HG03066 (cell line): Measurements from ENCODE around the gene HPCAL1.
"Not testable (repeated sequence)": the region's sequence is repeated elsewhere in the genome, so short reads cannot be mapped to it uniquely, and the experiment has no call there.

Source experiments
- ATAC-seq: cut with Tn5 transposase; IDR thresholded peaks from one replicate; pipeline ENCODE4 v1.9.1; 2021; ENCODE audit warnings: low read depth; ENCODE audit not compliant: unreplicated experiment

HPCAL1 gene

DNA sequence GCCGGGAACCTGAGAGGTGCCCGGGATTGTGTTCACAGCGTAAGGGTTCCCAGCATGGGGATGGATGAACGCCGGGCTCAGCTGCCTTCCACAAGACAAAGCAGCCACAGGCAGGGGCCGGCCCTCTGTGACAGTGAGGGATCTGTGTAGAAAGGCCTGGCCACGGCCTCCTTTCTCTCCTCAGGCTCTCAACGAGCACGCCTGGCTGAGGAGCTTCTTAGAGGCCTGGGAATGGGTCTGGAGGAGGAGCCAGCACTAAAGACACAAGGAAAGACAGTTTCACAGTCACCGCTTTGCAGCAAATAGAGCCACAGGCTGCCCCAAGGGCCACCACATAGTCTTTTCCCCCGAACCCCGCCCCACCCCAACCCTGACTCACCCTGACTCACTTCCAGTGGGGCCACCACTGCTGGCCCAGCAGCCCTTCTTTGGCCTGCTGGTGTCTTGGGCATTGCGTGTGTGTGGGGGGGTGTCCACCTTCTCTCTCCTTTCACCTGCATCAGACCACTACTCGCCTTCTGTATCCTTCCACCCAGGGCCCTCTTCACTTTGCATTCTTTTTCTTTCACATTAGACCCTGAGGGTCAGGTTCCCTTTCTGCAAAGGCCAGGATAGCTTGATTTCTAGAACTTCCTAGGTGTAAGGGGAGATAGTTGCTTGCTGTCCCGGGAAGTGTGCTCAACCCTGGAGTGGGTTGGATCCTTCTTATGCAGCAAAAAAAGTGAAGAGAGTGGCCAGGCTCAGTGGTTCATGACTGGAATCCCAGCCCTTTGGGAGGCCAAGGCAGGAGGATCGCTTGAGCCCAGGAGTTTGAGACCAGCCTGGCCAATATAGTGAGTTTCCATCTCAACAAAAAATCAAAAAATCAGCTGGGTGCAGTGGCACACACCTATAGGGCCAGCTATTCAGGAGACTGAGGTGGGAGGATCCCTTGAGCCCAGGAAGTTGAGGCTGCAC, 19.3 kb upstream of the HPCAL1 start:
- ATAC-seq, result no peak

DNA sequence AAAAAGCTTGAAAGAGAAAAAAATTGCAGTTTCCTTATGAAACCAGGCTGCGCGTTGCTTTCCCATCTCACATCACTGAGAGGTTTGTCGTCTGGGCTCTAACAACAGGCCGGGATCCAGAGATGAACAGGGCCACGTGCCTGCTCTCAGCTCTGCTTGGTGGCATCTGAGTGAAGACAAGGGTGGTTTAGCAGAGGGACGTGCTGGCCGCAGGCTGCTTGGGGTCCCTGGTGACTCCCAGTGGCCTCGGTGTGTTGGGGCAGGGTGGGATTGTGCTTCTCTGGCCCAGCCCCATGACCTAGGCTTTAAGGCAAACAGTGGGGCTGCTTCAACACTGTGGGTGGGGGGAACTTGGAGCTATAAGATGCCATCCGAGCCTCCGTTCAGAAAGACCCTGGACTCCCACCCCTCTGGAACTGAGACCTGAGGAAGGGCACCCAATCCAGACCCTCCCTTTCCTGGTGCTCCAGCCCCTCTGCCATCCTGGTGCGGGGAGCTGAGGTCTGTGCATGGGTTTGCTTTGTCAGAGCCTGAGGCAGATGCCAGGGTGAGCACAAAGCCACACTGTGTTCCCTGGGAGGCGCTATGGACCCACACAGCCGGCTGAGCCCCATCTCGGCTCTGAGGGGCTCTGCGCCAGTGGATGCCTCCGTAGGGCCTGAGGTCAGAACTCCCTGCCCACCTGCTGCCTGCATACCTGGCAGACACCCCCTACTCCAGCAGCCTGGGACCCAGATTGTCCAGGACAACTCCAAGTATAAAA, 18.4 kb upstream of the HPCAL1 start:
- no peak for ATAC-seq

DNA sequence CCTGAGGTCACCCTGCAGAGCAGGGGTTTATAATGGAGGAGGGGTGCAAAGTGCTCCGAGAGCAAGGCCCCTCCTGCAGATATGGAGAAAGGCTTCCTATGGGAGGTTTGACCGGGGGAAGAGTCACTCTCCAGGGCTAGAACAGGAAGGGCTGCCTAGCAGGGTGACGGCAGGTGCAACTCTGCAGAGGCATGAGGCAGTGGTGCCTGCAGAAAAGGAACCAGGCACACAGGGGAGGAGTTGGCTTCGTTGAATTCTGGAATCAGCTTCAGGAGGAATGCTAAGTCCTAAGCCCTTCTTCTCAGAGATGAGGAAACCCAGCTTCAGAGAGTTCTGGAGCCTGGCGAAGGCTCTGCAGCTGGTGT, 17.5 kb upstream of the HPCAL1 start:
- no peak for ATAC-seq

DNA sequence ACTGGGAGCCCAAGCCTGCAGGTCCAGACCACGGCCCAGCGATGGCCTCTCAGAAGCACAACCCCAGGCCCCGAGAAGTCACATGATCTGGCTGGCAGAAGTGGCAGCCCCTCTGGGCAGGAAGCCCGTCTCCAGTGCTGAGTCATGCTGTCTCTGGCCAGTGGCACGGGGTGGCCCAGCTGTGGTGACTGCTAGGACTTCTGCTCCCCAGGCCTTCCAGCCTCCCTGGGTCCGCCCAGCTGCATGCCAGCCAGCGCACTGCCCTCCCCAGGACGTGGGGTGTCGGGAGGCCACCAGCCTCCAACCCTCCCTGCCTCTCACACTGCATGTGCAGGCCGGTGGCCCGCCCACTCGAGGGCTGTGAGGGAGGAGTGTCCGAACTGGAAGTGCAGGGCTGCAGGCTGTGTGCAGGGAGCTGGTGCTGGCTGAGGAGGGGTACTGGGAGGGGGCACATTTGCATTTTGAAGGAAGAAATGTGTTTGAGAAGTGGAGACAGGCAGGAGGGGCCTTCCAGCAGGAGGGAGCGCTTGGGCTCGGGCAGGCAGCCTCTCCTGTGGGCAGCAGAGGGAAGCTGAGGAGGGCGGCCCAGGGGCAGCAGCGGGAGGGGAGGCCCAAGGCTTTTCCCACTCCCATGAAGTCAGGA, 17.0 kb upstream of the HPCAL1 start:
- no peak for ATAC-seq

DNA sequence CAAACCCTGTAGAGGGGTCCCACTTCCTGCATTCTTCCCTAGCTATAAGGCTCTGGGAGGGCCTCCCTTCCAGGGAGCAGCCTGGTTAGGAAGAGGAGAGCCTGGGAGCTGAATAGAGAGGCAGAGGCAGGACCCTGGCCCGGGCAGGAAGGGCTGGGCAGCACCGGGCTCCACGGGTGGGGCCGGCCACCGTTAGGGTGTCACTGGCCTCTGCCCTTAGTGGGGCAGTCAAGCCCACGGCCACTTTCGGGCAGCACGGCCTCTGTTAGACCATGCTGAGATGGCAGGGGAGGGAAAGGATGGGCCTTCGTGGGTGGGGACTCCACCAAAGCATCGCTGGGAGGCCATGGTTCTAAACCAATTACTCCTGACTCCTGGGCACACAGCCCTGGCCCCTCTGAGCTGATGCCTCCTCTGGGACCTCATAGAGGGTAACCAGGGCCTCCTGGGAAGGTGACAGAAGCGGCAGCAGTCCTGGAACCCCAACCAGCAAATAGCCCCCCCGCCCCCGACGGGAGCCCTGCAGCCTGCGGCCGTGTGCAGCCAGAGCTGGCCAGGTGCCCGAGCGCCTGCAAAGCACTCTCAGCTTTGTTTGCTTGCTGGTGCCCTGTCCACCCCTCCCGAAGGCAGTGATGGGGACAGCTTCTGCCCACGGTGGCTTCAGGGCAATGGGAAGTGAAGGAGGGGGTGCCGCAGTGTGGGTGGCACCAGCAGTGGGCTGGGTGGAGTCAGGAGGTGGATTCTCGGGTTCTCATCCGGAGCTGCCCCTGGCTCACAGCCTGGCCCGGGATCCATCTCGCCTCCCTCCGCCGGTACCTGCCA, 16.3 kb upstream of the HPCAL1 start:
- ATAC-seq, result no peak

DNA sequence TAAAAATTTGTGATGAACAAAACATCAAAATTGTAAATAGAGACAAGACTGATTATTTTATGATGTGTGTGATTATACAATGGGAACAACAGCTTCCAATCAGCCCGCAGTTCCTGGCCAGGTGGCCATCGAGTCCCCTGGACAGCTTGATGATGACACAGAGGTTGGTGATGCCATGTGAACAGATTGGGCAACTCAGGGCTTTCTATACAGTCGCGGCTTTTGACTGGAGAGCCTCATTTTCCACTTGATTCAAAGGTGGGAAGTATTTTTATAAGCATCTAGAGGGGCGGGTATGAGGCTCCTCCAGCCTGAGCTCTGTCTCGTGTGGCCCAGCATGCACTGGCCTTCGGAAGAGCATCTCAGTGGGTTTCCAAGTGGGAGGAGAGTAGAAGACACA, 14.9 kb upstream of the HPCAL1 start:
- ATAC-seq, result no peak

DNA sequence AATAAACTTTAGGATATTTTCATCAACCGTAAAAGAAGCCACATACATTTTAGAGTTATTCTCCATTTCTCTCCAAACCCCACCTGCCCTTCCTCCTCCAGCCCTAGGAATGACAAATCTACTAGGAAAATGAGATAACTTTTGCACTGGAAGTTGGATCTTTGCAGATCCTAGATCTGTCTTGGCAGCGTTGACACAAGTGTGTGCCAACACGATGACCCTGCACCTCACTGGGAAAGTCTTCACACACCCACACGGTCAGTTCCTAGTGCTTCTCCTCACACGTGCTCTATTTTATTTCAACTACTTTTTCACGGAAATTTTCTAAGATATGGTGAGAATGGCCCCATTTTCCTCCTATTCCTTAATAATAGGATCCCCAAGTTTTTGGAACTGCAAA, 14.1 kb upstream of the HPCAL1 start:
- ATAC-seq, result no peak

DNA sequence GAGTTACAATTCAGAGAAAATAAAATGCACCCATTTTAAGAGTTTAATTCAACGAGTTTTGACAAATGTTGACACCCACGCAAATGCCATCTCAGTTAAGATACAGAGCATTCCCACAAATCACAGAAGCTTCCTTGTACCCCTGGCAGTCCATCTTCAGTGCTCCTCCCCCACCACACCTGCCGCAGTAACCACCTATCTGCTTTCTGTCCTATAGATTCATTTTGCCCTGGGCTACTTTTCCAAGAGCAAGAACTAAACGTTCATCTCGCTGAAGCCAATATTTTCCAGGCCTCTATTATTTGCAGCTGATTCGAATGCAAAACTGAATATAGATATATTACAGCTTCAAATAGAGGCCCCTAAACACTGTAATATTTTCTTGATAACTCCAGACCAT, 13.4 kb upstream of the HPCAL1 start:
- ATAC-seq, result no peak

DNA sequence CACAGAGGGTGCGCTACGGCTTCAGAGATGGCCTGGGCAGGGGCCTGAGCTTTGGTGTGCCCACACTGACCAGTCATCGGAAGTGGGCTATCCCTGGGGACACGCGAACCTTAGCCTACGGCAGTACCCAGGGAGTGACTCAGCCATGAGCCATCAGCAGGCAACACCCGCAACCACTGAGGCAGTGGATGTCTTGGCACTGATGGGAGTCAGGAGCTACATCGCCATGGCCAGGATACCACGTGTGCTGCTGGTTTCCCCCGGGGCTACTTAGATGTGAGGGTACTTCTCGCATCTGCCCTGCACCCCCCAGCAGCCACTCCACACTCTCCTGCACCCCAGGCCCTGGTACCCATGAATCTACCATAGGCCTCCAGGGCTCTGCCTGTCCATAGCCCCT, 12.8 kb upstream of the HPCAL1 start:
- ATAC-seq, result no peak

DNA sequence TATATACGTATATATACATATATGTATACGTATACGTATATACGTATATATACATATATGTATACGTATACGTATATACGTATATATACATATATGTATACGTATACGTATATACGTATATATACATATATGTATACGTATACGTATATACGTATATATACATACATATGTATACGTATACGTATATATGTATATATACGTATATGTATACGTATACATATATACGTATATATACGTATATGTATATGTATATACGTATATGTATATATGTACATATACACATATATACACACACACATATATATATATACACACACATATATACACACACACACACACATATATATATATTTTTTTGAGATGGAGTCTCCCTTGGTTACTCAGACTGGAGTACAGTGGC, 11.3 kb upstream of the HPCAL1 start:
- ATAC-seq, result not testable (repeated sequence)

DNA sequence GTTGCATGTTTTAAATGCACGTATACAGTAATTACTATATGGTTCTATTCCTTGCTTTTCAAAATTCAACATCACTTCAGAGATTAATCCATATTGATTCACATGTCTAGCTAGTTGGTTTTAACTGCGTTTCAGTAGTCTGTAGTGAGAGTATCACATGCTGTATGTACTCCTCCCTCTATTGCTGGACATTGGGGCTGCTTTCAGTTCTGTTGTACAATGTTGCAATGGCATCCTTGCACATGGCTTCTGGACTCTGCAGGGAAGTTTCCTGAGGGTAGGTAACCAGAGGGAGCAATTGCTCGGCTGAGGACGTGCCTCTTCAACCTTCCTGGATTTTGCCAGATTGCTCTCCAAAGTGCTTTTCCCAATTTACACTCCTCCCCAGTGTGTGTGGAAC, 10.7 kb upstream of the HPCAL1 start:
- no peak for ATAC-seq

DNA sequence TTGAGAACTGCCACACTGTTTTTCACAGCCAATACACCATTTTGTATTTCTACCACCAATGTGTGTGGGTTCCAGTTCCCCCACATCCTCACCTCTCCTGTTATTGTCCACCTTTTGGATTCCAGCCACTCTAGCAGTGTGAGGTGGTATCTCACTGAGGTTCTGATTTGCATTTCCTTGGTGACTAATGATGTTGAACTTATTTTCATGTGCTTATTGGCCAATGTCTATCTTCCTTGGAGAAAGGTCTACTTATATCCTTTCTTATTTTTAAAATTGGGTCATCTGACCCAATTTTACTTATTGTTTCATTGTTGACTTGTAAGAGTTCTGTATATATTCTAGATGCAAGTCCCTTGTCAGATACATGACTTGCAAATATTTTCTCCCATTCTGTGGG, 9.1 kb upstream of the HPCAL1 start:
- ATAC-seq, result no peak

DNA sequence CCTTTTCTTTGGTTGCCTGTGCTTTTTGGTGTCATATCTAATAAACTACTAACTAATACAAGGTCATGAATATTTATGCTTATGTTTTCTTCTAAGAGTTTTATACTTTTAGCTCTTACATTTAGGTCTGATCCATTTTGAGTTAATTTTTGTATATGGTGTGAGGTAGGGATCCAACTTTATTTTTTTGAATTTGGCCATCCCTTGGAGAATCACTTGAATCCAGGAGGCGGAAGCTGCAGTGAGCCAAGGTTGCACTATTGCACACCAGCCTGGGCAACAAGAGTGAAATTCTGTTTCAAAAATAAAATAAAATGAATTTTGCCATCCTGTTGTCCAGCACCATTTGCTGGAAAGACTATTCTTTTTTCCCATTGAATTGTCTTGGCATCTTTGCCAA, 8.6 kb upstream of the HPCAL1 start:
- ATAC-seq, result no peak

DNA sequence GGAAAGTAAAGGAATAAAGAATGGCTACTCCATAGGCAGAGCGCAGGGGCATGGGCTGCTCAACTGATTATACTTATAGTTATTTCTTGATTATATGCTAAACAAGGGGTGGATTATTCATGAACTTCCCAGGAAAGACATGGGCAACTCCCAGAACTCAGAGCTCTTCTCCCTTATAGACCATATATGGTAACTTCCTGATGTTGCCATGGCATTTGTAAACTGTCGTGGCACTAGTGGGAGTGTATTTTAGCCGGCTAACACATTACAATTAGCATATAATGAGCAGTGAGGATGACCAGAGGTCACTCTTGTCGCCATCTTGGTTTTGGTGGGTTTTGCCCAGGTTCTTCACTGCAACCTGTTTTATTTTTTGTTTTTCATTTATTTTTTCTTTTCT, 7.1 kb upstream of the HPCAL1 start:
- not testable (repeated sequence) for ATAC-seq

DNA sequence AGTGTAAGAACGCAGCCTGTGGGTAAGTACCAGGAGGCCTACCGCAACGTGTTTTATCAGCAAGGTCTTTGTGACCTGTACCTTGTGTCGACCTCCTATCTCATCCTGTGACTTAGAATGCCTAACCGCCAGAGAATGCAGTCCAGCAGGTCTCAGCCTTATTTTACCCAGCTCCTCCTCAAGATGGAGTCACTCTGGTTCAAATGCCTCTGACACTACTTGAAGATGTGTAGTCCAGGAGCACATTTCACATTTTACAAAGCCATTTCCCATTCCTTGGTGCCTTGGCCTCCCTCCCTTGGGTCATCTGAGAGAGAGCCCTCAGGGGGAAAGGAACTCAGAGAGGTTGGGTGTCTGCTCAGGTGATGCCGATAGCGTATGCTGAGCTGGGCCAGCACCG, 6.6 kb upstream of the HPCAL1 start:
- no peak for ATAC-seq

DNA sequence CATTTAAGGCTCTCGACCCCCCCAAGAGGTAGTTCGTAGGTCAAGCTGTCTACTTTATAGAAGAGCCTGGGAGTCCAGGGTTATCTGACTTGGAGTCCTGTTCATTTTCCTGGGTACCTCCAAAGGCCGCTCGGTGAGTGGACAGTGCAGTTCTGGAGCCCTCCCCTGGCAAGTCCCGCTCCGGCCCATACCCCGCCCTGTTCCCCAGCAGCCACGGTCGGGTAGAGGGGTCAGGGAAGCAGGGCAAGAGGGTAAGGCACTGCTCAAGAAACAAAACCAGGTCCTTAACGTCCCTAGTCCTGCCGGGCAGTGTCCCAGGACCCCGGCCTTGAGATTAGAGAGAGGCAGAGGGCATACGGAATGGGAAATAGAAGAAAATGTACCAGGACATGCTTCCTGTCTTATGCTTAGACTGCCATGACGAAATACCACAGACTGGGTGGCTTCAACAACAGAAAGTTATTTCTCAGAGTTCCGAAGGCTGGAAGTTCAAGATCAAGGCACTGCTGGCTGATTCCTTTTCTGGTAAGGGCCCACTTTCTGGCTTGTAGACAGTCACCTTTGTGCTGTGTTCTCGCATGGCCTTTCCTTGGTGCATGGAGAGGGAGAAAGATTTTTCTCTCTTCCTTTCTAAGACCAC, 5.4 kb upstream of the HPCAL1 start:
- ATAC-seq, result no peak

DNA sequence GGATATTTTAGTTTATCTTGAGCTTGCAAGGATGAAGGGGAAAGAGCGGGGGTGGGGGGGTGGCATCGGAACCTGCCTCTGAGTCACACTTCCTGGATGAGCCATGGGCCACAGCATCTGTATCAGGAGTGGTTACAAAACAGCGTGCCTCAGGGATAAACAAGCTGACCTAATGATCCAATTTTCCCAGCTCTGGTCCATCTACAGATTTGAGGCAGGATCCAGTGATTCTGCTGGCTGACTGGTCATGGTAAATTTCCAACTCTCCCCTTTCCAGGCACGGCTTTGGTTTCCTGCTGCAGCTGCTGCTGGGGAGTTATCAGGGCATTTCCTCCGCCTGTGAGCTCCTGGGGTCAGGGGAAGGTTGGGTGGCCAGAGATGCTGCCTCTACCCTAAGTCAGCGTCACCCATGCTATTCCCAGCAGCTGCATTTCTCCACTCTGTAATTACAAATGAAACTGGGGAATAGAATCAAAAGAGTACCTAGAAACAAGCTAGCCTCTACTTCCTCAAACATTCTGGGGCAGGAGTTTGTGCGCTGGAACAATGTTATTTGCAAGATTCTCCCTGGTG, 4.7 kb upstream of the HPCAL1 start:
- ATAC-seq, result no peak

DNA sequence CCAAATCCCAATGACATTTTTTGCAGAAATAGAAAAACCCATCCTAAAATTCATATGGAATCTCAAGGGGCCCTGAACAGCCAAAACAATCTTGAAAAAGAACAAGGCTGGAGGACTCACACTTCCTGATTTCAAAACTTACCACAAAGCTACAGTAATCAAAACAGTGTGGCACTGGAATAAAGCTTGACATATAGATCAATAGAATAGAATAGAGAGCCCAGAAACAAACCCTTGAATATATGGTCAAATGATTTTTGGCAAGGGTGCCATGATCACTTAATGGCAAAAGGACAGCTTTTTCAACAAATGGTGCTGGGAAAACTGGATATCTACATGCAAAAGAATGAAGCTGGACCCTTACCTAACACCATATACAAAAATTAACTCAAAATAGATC, 3.9 kb upstream of the HPCAL1 start:
- ATAC-seq, result not testable (repeated sequence)

DNA sequence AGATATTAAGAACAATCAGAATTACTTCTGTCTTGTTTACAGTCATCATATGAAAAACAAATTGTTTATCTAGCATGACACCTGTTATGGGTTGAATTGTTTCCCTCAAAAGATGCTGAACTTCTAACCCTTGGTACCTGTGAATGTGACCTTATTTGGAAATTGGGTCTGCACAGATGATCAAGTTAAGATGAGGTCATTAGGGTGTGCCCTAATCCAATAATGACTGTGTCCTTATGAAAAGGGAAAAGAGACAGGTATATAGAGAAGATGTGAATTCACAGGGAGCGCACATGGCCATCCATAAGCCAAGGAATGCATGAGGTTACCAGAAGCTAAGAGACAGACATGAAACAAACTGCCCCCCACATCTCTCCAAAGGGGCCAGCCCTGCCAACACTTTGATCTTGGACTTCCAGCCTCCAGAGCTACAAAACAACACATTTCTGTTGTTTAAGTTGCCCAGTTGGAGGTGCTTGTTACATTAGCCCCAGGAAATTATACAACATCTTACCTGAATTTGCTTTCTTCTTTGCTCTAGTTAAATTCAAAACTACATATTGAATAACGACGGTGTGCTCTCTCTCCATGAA, 2.3 kb upstream of the HPCAL1 start:
- no peak for ATAC-seq
